ENCODE results near the gene SYTL2.
"Not testable (repeated sequence)": the region's sequence is repeated elsewhere in the genome, so short reads cannot be mapped to it uniquely, and the experiment has no call there.

Gene SYTL2

GRCh38 chr11:85787168-85787567 lies 23.8 kb downstream of the SYTL2 start:
- Histone ChIP-seq H3K27me3 (ENCODE audit: insufficient read depth, low read length) (no peaks in the 10 kb centered on the region), H3K36me3 (ENCODE audit: insufficient read depth, low read length) (no peaks in the 10 kb centered on the region), H3K27ac (ENCODE audit: low read depth, low read length, poor library complexity, severe bottlenecking) (no peak overlapping the region), H4K20me1 (ENCODE audit: insufficient read depth, low read length) (no peaks in the 10 kb centered on the region), H3K79me2 (ENCODE audit: insufficient read depth, low read length) (no peaks in the 10 kb centered on the region), H3K4me3 (ENCODE audit: low read depth, low read length, poor library complexity, severe bottlenecking) (no peak overlapping the region), H2AFZ (ENCODE audit: low read length) (no peak overlapping the region), H3K9ac (ENCODE audit: low read length) (no peak overlapping the region), H3K9me2 (ENCODE audit: low read depth, low read length) (no peaks in the 10 kb centered on the region), H3K4me1 (ENCODE audit: insufficient read depth, low read length, severe bottlenecking) (no peaks in the 10 kb centered on the region), H3K9me3 (ENCODE audit: low read length) (no peaks in the 10 kb centered on the region), H3K4me2 (ENCODE audit: low read length) (no peak overlapping the region), H3F3A (ENCODE audit: insufficient read depth, low read length) (no peaks in the 10 kb centered on the region)
- no peak for TF ChIP-seq EZH2 (IDR thresholded peaks at IDR 0.05; ENCODE audit: borderline replicate concordance, low read length)
- TF ChIP-seq, protein P1, sequence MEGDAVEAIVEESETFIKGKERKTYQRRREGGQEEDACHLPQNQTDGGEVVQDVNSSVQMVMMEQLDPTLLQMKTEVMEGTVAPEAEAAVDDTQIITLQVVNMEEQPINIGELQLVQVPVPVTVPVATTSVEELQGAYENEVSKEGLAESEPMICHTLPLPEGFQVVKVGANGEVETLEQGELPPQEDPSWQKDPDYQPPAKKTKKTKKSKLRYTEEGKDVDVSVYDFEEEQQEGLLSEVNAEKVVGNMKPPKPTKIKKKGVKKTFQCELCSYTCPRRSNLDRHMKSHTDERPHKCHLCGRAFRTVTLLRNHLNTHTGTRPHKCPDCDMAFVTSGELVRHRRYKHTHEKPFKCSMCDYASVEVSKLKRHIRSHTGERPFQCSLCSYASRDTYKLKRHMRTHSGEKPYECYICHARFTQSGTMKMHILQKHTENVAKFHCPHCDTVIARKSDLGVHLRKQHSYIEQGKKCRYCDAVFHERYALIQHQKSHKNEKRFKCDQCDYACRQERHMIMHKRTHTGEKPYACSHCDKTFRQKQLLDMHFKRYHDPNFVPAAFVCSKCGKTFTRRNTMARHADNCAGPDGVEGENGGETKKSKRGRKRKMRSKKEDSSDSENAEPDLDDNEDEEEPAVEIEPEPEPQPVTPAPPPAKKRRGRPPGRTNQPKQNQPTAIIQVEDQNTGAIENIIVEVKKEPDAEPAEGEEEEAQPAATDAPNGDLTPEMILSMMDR (IDR thresholded peaks at IDR 0.05; ENCODE audit: low read length) = no peak

- Histone ChIP-seq H3K9me3 (ENCODE audit: low read length) (no peaks in the 10 kb centered on the region), H4K20me1 (ENCODE audit: insufficient read depth, low read length) (no peaks in the 10 kb centered on the region), H3K27ac (ENCODE audit: low read depth, low read length, poor library complexity, severe bottlenecking) (no peak overlapping the region), H3K9ac (ENCODE audit: low read length) (no peak overlapping the region), H3K27me3 (ENCODE audit: insufficient read depth, low read length) (no peaks in the 10 kb centered on the region), H3K4me1 (ENCODE audit: insufficient read depth, low read length, severe bottlenecking) (no peaks in the 10 kb centered on the region), H3F3A (ENCODE audit: insufficient read depth, low read length) (no peaks in the 10 kb centered on the region), H3K36me3 (ENCODE audit: insufficient read depth, low read length) (no peaks in the 10 kb centered on the region), H3K4me3 (ENCODE audit: low read depth, low read length, poor library complexity, severe bottlenecking) (no peak overlapping the region), H3K4me2 (ENCODE audit: low read length) (no peak overlapping the region), H2AFZ (ENCODE audit: low read length) (no peak overlapping the region), H3K9me2 (ENCODE audit: low read depth, low read length) (no peaks in the 10 kb centered on the region), H3K79me2 (ENCODE audit: insufficient read depth, low read length) (no peaks in the 10 kb centered on the region)
- no peak for TF ChIP-seq EZH2 (IDR thresholded peaks at IDR 0.05; ENCODE audit: borderline replicate concordance, low read length)
- TF ChIP-seq, protein P1 (IDR thresholded peaks at IDR 0.05; ENCODE audit: low read length) = no peak
Observed at GRCh38 chr11:85784480-85785265, 26.3 kb downstream of the SYTL2 start.

- H3K4me3 ChIP-seq (ENCODE audit: low read depth, low read length, poor library complexity, severe bottlenecking) = no peak overlapping the region
- no peak overlapping the region for H3K9ac ChIP-seq (ENCODE audit: low read length)
- no peaks in the 10 kb centered on the region for H4K20me1 ChIP-seq (ENCODE audit: insufficient read depth, low read length)
- H3K79me2 ChIP-seq (ENCODE audit: insufficient read depth, low read length) = no peaks in the 10 kb centered on the region
- TF ChIP-seq, protein P1 (IDR thresholded peaks at IDR 0.05; ENCODE audit: low read length) = no peak
- TF ChIP-seq EZH2 (IDR thresholded peaks at IDR 0.05; ENCODE audit: borderline replicate concordance, low read length) = no peak
- no peaks in the 10 kb centered on the region for H3K9me2 ChIP-seq (ENCODE audit: low read depth, low read length)
- H2AFZ ChIP-seq (ENCODE audit: low read length) = no peak overlapping the region
- no peaks in the 10 kb centered on the region for H3K36me3 ChIP-seq (ENCODE audit: insufficient read depth, low read length)
- H3F3A ChIP-seq (ENCODE audit: insufficient read depth, low read length) = no peaks in the 10 kb centered on the region
- H3K4me1 ChIP-seq (ENCODE audit: insufficient read depth, low read length, severe bottlenecking) = no peaks in the 10 kb centered on the region
- no peaks in the 10 kb centered on the region for H3K27me3 ChIP-seq (ENCODE audit: insufficient read depth, low read length)
- no peak overlapping the region for H3K27ac ChIP-seq (ENCODE audit: low read depth, low read length, poor library complexity, severe bottlenecking)
- no peak overlapping the region for H3K4me2 ChIP-seq (ENCODE audit: low read length)
- H3K9me3 ChIP-seq (ENCODE audit: low read length) = no peaks in the 10 kb centered on the region
Observed at GRCh38 chr11:85783758-85784157, 27.2 kb downstream of the SYTL2 start.

- not testable (repeated sequence) for H3K4me1 ChIP-seq (ENCODE audit: insufficient read depth, low read length, severe bottlenecking); H4K20me1 ChIP-seq (ENCODE audit: insufficient read depth, low read length); H3K27ac ChIP-seq (ENCODE audit: low read depth, low read length, poor library complexity, severe bottlenecking); H3K4me3 ChIP-seq (ENCODE audit: low read depth, low read length, poor library complexity, severe bottlenecking); H2AFZ ChIP-seq (ENCODE audit: low read length); H3K9ac ChIP-seq (ENCODE audit: low read length); H3K9me2 ChIP-seq (ENCODE audit: low read depth, low read length); H3K27me3 ChIP-seq (ENCODE audit: insufficient read depth, low read length); H3K9me3 ChIP-seq (ENCODE audit: low read length); H3K79me2 ChIP-seq (ENCODE audit: insufficient read depth, low read length); H3F3A ChIP-seq (ENCODE audit: insufficient read depth, low read length); H3K36me3 ChIP-seq (ENCODE audit: insufficient read depth, low read length); H3K4me2 ChIP-seq (ENCODE audit: low read length)
Observed at GRCh38 chr11:85780780-85781517, 30.0 kb downstream of the SYTL2 start.

Measured in OCI-LY1 (cell line).